CD4-positive, alpha-beta T cell treated with Interleukin-1 beta for 1 hour (primary cell): Measurements from ENCODE around the gene QPCT.
"Not testable (repeated sequence)": the region's sequence is repeated elsewhere in the genome, so short reads cannot be mapped to it uniquely, and the experiment has no call there.

ENCODE experiments used
- DNase-seq, 2 donors: peaks; one replicate each; pipeline ENCODE4 v3.0.0-alpha.2; 2020 to 2022

Gene QPCT

GRCh38 chr2:37361994-37362698, 17.7 kb downstream of the QPCT start:
- no peak for DNase-seq

DNA sequence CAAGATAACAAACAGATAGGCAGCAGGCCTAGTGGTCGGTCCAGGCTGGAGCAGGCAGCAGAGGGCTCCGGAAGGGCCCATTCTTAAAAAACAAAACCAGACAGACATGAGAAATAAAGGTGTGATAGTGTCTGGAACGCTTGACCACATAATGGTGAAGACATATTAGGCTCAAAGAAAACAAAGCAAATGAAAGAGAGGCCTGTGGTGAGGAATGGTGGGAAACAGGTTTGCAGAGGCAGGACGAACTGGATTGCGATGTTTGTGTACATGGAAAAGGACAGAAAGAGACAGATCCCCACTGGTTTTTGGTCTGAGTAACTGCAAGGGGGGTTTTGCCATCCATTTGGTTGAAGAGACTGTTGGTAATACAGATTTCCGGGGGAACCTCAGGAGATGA, 19.9 kb downstream of the QPCT start:
- no peak for DNase-seq

GRCh38 chr2:37365669-37366068, 21.2 kb downstream of the QPCT start:
- no peak for DNase-seq

- no peak for DNase-seq
Observed at GRCh38 chr2:37366773-37367172, 22.3 kb downstream of the QPCT start.

DNA sequence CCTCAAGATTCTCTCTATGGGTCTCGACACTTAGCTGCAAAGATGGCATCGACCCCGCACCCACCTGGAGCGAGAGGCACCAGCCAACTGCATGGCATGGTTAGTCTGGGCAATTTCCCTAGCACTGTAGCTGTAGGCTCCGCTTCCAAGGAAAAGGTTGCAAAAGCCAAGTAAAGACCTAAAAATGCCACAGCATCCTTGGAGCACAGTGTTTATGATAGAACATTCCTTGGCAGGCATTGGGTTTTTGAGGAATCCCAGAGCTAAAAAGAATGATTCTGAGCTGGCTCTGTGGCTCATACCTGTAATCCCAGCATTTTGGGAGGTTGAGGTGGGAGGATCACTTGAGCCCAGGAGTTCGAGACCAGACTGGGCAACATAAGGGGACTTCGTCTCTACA, 22.9 kb downstream of the QPCT start:
- DNase-seq, result no peak

DNA sequence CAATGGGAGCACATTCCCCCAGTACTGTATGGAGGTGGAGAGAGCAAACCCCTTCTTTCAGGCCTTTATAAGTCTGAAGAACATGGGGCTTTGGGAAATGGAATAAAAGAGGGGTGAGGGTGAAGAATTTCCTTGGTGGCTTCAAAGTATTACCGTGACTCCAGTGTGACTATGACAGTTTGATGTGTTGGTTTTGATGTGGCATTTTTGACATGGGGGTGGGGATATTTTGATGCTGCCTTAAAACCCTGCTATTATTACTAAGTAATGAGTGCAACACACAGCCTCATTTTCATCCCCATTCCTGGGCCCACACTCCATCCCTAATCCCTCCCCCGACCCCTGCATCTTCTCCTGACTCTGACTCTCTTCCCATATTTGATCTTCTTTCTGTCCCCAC, 23.6 kb downstream of the QPCT start:
- DNase-seq, result no peak

GRCh38 chr2:37370666-37371065, 26.2 kb downstream of the QPCT start:
- DNase-seq, result no peak

DNA sequence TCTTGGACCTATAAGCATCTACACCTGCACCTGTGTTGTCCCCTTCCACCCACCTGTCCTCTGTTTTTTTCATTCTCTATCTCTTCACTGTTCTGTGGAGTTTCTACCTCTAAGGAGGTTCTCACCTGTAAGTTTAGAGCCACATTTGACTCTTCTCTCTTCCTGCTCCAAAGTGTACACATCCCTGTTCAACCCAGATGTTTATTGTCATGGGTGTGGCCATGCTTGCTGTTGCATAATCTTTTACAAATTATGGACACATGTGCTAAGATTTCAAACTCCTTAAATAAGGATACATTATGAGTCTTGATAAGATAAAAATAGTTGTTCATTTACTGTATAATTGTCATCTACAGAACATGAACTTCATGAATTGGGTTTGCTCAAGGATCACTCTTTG, 27.6 kb downstream of the QPCT start:
- no peak for DNase-seq

- no peak for DNase-seq
Observed at GRCh38 chr2:37375741-37376288, 31.4 kb downstream of the QPCT start.

DNA sequence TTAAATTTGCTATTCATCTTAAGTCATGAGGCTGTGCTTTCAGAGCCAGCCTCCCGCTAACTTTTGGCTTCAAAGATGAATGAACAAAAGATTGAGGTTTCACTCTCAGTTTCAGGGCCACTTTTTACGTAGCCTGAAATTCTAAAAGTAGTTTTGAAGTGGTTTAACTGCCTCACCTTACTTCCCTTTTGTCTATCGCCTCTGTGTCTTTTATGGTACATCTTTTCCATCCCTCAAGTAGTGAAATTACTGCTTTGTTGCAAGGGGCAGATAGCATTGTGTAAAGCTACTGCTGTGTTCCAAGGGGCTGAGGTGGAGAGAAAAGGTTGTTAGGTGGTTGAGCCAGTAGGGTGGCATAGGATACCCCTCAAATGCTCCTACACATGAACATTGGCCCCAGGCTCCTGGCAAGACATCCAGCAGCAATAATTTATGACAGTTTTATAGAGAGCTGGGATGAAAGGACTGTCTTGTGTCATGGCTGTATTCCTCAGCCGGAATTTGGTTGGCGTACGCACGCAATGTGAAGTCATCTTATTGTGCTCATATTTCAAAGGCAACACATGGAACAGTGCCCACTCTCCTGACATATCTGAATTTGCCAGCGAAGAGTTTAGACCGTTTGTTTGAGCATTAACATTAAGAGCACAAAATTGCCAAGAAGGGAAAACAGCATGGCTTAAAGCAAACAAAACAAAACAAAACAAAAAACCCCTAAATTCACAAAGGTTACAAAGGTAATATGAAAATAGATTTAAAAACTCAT, 32.2 kb downstream of the QPCT start:
- DNase-seq, result peak; percentile 19 to 39

DNA sequence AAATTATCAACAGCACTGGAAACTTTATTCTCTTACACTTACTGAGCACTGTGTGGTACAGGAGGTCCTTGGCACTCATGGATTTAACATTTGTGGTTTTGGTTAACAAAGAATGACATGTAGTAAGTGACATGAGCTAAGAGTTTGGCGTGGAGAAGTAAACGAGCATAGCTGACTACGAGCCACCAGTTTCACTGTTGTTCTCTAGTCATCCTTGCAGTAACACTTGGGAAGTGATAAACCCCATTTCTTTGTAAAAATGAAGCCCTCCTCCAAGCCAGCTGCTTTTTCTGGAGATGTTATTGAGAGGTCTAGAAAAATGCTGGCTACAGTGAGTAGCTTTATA, 32.7 kb downstream of the QPCT start:
- DNase-seq, result peak in 1 of 2 donors; percentile 9

DNA sequence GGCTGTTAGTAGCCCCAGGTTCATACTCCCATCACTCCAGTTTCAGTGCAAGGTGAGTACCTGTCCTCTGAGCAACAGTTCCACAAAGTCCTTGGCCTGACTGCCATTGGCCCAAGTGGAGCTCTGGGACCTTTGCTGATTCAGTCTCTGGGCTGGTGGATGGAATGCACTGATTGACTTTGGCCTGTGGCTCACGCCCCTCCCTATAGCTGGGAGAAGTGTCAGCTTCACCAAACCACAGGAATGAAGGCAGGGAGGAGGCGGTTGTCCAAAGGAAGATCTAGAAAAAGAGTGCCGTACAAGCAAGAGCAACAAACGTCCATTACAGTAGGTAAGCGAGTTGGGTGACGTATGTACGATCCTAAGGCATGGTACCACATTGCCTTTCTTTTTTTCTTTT, 34.0 kb downstream of the QPCT start:
- no peak for DNase-seq

DNA sequence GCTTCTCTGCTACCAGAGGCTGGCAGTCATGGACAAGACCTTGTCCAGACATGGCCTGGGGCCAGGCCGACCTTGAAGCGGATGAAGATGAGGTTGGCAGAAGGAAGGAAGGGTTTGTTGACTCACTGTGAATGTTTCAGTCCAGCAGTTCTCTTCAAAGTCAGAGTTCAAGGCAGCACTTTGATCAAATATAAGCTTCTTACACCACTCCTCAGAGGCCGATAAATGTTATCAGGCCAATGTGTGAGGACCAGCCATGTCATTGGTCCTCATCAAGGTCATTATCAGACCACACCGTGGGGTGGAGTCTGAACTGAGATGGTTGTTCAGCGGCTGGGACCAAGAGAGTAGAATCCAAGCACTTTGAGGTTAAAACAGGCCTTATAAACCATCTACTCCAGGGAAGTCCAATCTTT, 35.5 kb downstream of the QPCT start:
- no peak for DNase-seq

DNA sequence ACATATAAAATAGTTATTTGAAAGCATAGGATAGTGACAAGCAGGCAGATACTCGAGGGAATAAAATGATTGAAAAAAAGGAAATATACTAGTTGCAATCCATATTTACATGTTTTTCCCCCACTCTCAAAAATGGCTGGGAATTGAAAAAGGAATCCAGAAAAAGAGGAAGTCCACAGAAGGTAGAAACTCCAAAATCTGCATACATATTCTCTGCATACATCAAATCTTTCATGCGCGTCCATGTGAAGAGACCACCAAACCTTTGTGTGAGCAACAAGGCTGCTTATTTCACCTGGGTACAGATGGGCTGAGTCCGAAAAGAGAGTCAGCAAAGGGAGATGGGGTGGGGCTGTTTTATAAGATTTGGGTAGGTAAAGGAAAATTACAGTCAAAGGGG, 36.4 kb downstream of the QPCT start:
- DNase-seq, result not testable (repeated sequence)

DNA sequence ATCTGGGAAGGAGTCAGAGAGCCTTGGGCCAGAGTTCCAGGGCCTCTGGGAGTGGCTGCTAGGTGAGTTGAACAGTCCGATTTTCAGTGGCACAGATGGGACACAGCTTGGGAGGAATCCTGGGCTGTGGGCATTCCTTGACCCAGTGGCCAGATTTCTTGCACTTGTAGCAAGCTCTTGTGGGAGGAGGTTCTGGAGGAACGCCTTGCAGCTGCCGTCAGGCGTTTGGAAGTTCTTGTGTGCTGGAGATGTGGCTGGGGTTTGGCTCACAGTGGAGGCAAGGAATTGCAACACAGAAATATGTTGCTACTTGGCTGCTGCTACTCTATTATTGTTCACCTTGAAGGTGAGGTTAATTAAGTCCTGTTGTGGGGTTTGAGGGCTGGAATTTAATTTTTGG, 39.8 kb downstream of the QPCT start:
- not testable (repeated sequence) for DNase-seq

DNA sequence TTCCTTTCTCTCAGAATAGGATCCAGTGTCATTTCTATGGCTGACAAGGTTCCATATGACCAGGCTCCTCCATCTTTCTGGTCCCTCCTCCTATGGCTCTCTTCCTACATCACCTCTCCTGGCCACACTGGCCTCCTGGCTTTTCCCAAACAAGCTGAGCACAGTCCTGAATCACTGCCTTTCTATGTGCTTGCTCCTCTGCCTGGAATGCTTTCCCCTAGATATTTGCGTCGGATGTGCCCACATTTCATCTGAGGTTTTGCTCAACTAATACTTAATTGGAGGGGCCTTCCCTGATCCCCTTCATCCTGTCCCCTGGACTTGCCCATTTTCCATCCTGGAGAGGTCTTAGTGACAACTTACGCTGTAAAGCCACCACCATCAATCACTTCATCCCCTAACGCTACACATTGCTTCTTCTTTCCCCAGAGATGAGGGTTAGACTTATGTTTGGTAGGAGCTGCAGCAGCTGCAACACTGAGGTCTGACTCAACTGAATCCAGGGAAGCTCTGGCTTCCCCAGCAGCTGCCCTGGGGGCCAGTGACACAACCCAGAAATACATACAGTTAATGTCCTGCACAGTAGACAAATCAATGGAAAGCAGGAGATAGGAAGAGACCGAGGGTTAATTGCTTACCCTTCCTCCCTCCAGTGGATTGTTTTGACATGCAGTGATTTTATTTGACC, 42.9 kb downstream of the QPCT start:
- no peak for DNase-seq

GRCh38 chr2:37388074-37388473, 43.6 kb downstream of the QPCT start:
- no peak for DNase-seq

- DNase-seq, result no peak
Observed at GRCh38 chr2:37389395-37389794, 45.0 kb downstream of the QPCT start.

DNA sequence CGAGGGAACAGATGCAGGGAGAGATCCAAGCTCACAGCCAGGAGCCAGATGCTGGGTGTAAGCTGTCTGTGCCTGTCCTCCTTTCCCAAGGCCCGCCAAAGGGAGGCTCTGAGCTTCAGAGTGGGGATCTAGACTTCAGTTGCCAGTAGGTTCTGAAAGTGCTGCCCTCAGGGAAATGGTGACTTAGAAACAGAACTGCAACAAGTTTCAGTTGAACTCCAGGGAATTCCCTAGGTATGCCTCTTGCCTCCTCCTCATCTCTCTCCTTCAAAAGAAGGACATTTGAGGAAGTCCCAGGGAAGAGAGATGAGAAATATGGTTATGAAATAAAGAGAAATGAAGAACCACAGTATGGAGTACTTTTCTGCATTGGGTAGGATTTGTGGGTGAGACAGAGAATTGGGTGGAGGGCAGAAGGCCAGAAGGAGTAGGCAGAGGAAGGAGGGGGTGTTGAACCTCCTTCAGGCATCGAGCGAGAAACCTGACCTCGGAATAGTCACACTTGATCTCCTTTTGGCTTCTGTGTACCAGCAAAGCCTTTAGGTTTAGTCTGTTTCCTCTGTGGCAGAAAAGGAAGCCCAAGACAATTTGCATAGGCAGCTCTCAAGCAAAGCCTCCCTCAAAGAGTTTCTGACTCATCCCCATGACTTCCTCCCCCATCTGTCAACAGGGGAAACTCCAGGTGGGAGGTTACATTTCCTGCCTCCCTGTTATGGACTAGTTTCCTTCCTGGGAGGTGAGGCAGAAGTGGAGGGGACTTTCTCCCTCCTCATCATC, 45.7 kb downstream of the QPCT start:
- DNase-seq, result peak; percentile 72 to 79

DNA sequence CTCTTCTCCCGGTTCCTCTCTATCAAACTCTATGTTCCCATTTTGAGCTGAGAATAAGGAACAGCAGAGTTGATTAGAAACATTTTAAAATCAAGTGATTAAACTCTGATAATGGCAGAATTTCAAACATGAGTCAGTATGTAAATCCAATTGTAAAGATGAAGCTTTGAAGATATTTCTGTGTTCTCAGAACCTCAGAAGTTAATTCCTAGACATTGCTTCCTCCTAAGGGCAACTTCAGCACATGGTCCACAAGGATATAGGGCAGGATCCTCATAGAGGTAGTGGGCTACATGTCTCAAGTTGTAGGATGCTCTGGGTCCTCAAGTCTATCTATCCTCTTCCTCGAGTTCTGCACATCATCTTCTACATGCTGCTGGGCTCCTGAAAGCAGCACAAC, 46.3 kb downstream of the QPCT start:
- DNase-seq, result no peak

GRCh38 chr2:37391711-37392110, 47.3 kb downstream of the QPCT start:
- DNase-seq, result no peak

- no peak for DNase-seq
Observed at GRCh38 chr2:37392428-37392827, 48.0 kb downstream of the QPCT start.

DNA sequence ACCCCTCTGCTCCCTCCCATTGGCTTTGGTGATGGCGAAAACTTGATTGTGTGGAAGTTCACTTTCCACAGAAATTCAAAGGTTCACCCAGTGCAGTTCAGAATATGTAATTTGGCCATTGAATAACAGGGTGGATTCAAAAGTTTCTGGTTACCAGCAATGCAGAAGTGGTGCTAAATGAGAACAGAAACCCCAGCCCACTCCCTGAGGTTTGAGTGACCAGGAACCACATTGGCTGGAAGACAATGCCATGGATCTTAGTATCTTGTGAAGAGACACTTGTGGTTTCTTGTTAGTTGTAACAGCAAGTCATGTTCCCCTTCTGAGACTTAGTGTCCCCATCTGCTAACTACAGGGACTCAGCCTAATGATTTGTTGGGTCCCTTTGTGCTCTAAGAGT, 49.8 kb downstream of the QPCT start:
- peak in 1 of 2 donors; percentile 8 for DNase-seq
